HepG2 (cell line): ENCODE data around the gene ENTPD2. TPM values are rescaled to one million over a fixed set of nuclear protein-coding genes. Genes with fewer than 3 reads are reported as not detected.
A peak's percentile ranks its signal among the peaks of the same experiment; 100 is the strongest.

Experiments
- AHR ChIP-seq: IDR thresholded peaks from 2 replicates; pipeline ENCODE4 v1.6.1; 2018; ENCODE audit warnings: missing genetic modification reagents, missing compliant biosample characterization
- ATRX ChIP-seq: sonication (generic); formaldehyde crosslinking; IDR thresholded peaks from 2 replicates; pipeline ENCODE4 v1.4.0; 2020; ENCODE audit warnings: missing genetic modification reagents, borderline replicate concordance
- CERS6 ChIP-seq: sonication (generic); formaldehyde crosslinking; IDR thresholded peaks from 2 replicates; pipeline ENCODE4 v1.5.0; 2020; ENCODE audit warnings: missing genetic modification reagents
- CSRNP2 ChIP-seq: sonication (generic); formaldehyde crosslinking; conservative IDR thresholded peaks from 2 replicates; pipeline ENCODE4 v1.8.0; 2022; ENCODE audit warnings: low read depth, missing genetic modification reagents
- FOXO4 ChIP-seq: sonication (generic); formaldehyde crosslinking; conservative IDR thresholded peaks from 2 replicates; pipeline ENCODE4 v1.8.1; 2023; ENCODE audit warnings: missing genetic modification reagents
- HMG20A ChIP-seq: IDR thresholded peaks from 2 replicates; pipeline ENCODE4 v1.6.1; 2016; ENCODE audit warnings: borderline replicate concordance
- IKZF4 ChIP-seq: sonication (generic); formaldehyde crosslinking; IDR thresholded peaks from 2 replicates; pipeline ENCODE4 v1.5.1; 2020; ENCODE audit warnings: borderline replicate concordance, mild to moderate bottlenecking, low read depth, missing genetic modification reagents; ENCODE audit errors: not compliant biosample characterization
- MTF2 ChIP-seq: sonication (generic); formaldehyde crosslinking; IDR thresholded peaks from 2 replicates; pipeline ENCODE4 v1.5.0; 2020; ENCODE audit warnings: missing genetic modification reagents, borderline replicate concordance
- MXD4 ChIP-seq: IDR thresholded peaks from 2 replicates; pipeline ENCODE4 v1.6.1; 2016; ENCODE audit warnings: mild to moderate bottlenecking, missing biosample characterization, missing genetic modification reagents
- PHB2 ChIP-seq: fragments of 450-650 bp; IDR thresholded peaks from 2 replicates; pipeline ENCODE4 v1.6.1; 2018; ENCODE audit not compliant: partially characterized antibody
- PITX1 ChIP-seq: sonication (generic); formaldehyde crosslinking; IDR thresholded peaks from 2 replicates; pipeline ENCODE4 v1.5.1; 2020; ENCODE audit warnings: mild to moderate bottlenecking, missing genetic modification reagents
- RCOR2 ChIP-seq: IDR thresholded peaks from 2 replicates; pipeline ENCODE4 v1.6.1; 2016; ENCODE audit warnings: missing biosample characterization, missing genetic modification reagents
- SIX4 ChIP-seq: sonication (generic); formaldehyde crosslinking; IDR thresholded peaks from 2 replicates; pipeline ENCODE4 v1.4.0; 2020; ENCODE audit warnings: missing genetic modification reagents
- SOX5 ChIP-seq: IDR thresholded peaks from 2 replicates; pipeline ENCODE4 v1.6.1; 2016; ENCODE audit warnings: borderline replicate concordance
- SRSF4 ChIP-seq: fragments of 200-400 bp; formaldehyde crosslinking; IDR thresholded peaks from one replicate; pipeline ENCODE4 v1.6.1; 2018; ENCODE audit warnings: mild to moderate bottlenecking, low read depth, low read length, moderate library complexity; ENCODE audit not compliant: poor library complexity, severe bottlenecking
- TERF1 ChIP-seq: sonication (generic); formaldehyde crosslinking; IDR thresholded peaks from 2 replicates; pipeline ENCODE4 v1.8.0; 2022; ENCODE audit warnings: mild to moderate bottlenecking, missing genetic modification reagents, moderate library complexity
- ZBTB37 ChIP-seq: sonication (generic); formaldehyde crosslinking; IDR thresholded peaks from 2 replicates; pipeline ENCODE4 v1.4.0; 2020; ENCODE audit warnings: mild to moderate bottlenecking, missing genetic modification reagents
- ZFP36L2 ChIP-seq: sonication (generic); formaldehyde crosslinking; IDR thresholded peaks from 2 replicates; pipeline ENCODE4 v1.4.0; 2020; ENCODE audit warnings: missing genetic modification reagents
- ZNF232 ChIP-seq: sonication (generic); formaldehyde crosslinking; IDR thresholded peaks from 2 replicates; pipeline ENCODE4 v1.4.0; 2020; ENCODE audit warnings: missing genetic modification reagents, borderline replicate concordance
- ZNF460 ChIP-seq: sonication (generic); formaldehyde crosslinking; IDR thresholded peaks from 2 replicates; pipeline ENCODE4 v1.5.1; 2020; ENCODE audit warnings: missing genetic modification reagents, mild to moderate bottlenecking, borderline replicate concordance
- ZNF557 ChIP-seq: sonication (generic); formaldehyde crosslinking; IDR thresholded peaks from 2 replicates; pipeline ENCODE4 v1.4.0; 2020; ENCODE audit warnings: missing genetic modification reagents
- ZSCAN29 ChIP-seq: sonication (generic); formaldehyde crosslinking; conservative IDR thresholded peaks from 2 replicates; pipeline ENCODE4 v1.4.0; 2020; ENCODE audit warnings: mild to moderate bottlenecking, missing genetic modification reagents
- polyA plus RNA-seq, 8 experiments: library from polyadenylated mRNA; depleted of rRNA in 3 of 8; stranded (reverse) in 7 of 8; unstranded in 1 of 8; fragments of >200 nt; fragmentation: Illumina TruSeq in 4 of 8; extraction: Trizol in 4 of 8; gene quantifications; 2 replicates each; pipeline versions ENCODE4 v1.2.1 to v1.2.3, GENCODE V29; 2011 to 2016; ENCODE audit warnings: low read depth in 4 of 8, missing spikeins in 1 of 8, mixed read lengths in 1 of 8; ENCODE audit not compliant: insufficient read depth in 1 of 8
- total RNA-seq, 5 experiments: library from RNA; depleted of rRNA; stranded (reverse); fragments of >200 nt; fragmentation: Illumina TruSeq; extraction: Trizol; gene quantifications; 2 replicates each; pipeline ENCODE4 v1.2.3, GENCODE V29; 2016; ENCODE audit warnings: low read depth in 1 of 5

Gene ENTPD2
- total and polyA plus RNA-seq, 2 of the 13 experiments (the other 11 are each of a cell fraction or from before 2014, with no cell fraction given), result 0.95 to 3.2 TPM

GRCh38 chr9:137053944-137054931 is at the start of gene ENTPD2 (continued):
- TF ChIP-seq CERS6 (CRISPR knock-in tag) (0 out of 2 replicates have a peak, but pooled peaks have one; percentile 20), ZFP36L2 (no peak), PITX1 (no peak), ZNF460 (no peak), RCOR2 (CRISPR knock-in tag) (no peak), IKZF4 (CRISPR knock-in tag) (peak; percentile 8), ZSCAN29 (CRISPR knock-in tag) (no peak), ATRX (CRISPR knock-in tag) (no peak), HMG20A (CRISPR knock-in tag) (no peak), CSRNP2 (no peak), SIX4 (CRISPR knock-in tag) (no peak), AHR (peak; percentile 12; the same call in 1 of the 2 replicates), ZBTB37 (CRISPR knock-in tag) (no peak), ZNF232 (CRISPR knock-in tag) (no peak), FOXO4 (peak; percentile 94; the same call in 1 of the 2 replicates), SOX5 (no peak), MXD4 (no peak), PHB2 (no peak), TERF1 (CRISPR knock-in tag) (no peak), SRSF4 (no peak), ZNF557 (CRISPR knock-in tag) (no peak), MTF2 (CRISPR knock-in tag) (no peak; the same call in 1 of the 2 replicates)
